GM18517 (cell line): ENCODE data around the gene REC114.
"Not testable (repeated sequence)": the region's sequence is repeated elsewhere in the genome, so short reads cannot be mapped to it uniquely, and the experiment has no call there.

Source experiments
- ATAC-seq: cut with Tn5 transposase; IDR thresholded peaks from one replicate; pipeline ENCODE4 v1.9.1; 2021; ENCODE audit warnings: mild to moderate bottlenecking, moderate library complexity; ENCODE audit not compliant: unreplicated experiment

Gene REC114

DNA sequence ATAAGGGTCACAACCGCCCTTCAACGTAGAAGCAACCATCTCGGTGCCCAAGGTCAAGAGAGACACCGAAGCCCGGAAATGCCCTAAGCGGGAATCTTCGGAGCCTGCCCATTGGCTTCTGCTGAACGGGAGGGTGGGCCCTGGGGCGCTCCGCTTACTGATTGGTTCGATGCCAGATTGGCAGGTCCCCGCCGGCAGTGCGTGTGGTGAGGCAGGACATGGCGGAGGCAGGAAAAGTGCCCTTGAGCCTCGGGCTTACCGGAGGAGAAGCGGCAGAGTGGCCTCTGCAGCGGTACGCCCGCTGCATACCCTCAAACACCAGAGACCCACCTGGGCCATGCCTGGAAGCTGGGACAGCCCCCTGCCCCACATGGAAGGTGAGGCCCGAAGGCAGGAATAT is at the start of gene REC114:
TSS of gene REC114 (plus strand) at position 197 of the 400 bp plus-strand sequence. CDS start at position 219, 22 bp downstream.
- no peak for ATAC-seq

DNA sequence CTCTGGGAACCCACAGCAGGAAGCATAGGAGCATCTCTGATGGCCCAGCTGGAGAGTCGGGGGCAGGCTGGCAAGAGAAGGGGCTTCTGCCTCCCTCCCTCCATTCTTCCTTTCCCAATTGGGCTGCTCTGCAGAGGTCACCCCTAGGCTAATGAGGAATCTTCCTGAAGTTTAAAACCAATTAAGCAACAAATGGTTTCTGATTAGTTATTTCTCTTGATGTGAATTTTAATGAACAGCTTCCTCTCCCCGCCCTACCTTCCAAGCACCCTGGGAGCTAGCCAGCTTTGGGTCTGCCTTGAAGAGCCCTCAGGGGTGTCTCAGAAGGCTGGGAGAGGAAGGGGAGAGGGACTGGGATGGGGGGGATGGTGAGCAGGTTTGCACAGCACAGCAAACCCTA is 49.6 kb upstream of the REC114 start:
- ATAC-seq, result no peak

DNA sequence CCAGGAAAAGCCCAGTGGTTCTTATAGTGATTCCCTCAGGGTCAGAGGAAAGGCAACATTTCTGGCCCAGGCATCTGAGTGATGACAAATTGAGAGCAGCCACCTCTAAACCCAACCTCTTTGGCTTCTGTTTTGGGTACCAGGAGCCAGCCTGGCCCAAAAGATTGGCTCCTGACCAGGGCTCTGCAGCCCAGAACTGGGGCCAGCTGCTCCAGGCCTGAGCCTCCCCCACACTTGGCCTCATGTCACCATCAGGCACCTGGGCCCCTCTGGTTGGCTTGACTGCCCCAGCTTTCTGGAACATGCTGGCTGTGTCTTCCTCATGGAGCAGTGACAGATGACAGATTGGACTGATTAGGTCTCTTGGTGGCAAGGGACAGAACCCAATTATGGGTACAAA is 48.2 kb upstream of the REC114 start:
- no peak for ATAC-seq

DNA sequence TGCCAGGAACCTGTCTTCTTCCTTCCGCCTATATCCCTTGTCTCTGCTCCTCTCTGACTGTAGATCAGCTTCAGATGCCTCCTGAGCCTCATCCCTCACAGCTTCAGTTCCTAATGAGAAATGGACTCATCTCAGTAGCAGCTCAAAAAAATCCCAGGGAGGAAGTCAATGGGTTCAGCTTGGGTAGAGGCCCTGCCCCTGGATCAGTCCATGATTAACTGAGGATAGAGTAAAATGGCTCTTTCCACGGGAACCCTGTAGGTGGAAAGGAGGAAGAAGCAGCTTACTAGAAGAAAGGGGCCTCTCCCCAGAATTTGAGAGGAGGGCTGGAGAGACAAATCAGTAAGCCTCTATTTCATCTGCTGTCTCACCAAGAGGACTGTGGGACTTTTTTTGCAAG is 47.3 kb upstream of the REC114 start:
- ATAC-seq, result no peak

DNA sequence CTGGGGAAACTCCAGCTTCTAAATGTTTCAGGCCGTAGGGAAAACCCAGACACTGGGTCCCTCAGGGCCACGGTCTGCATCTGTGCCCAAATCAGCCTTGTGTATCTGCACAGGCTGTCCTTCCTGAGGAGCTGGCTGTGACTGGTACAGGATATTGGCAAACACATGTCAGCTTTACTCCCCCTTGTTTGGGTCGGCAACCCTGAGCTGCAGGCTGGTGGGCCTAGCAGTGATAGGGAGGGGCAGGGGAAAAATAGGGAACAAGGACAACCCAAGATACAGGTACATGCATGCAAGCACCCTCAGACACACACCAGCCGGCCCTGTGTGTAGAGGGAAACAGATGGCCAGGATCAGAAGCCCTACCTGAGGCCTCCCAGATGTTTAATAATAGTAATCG is 45.5 kb upstream of the REC114 start:
- ATAC-seq, result no peak

GRCh38 chr15:73398861-73399260 is 44.1 kb upstream of the REC114 start:
- no peak for ATAC-seq

- ATAC-seq, result not testable (repeated sequence)
Observed at GRCh38 chr15:73400222-73400621, 42.7 kb upstream of the REC114 start.

- no peak for ATAC-seq
Observed at GRCh38 chr15:73403171-73403570, 39.8 kb upstream of the REC114 start.

- ATAC-seq, result no peak
Observed at GRCh38 chr15:73414876-73415275, 28.1 kb upstream of the REC114 start.

- no peak for ATAC-seq
Observed at GRCh38 chr15:73424506-73424905, 18.5 kb upstream of the REC114 start.

DNA sequence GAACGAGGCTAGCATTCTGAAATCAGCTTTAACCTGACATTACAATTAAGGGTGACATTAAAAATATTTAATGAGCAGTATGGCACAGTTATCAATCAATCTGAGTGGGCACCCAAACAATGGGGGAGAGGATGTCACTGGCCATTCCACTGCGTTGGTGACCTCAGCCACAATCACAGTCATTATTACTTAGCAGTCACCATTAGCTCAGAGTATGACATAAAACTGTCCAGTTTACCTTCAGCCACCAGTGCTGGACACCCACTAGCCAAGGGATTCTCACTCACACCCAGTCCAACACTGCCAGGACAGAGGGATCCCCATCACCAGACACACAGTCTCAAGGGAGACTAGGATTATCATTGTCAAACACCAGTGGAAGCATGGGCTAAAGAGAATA is 17.5 kb upstream of the REC114 start:
- ATAC-seq, result no peak

- ATAC-seq, result no peak
Observed at GRCh38 chr15:73426323-73426994, 16.5 kb upstream of the REC114 start.

GRCh38 chr15:73431329-73431728 is 11.6 kb upstream of the REC114 start:
- ATAC-seq, result not testable (repeated sequence)

DNA sequence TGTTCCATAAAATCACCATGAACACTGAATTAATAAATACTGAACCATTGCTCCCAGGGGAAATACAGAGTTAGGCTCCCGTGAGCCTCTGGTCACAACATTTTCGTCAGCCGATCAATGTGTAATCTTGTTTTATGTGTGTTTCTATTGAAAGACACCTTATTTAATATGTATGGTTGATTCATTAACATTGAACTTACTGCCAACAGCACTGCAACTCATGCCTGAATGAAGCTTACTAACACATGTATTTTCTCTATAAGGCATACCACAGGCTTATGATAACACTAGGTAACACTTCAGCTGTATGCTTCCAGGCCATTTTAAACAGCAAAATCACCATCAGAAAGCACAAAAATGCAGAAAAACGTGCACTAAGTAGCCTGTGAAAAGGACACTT is 9.1 kb upstream of the REC114 start:
- no peak for ATAC-seq

DNA sequence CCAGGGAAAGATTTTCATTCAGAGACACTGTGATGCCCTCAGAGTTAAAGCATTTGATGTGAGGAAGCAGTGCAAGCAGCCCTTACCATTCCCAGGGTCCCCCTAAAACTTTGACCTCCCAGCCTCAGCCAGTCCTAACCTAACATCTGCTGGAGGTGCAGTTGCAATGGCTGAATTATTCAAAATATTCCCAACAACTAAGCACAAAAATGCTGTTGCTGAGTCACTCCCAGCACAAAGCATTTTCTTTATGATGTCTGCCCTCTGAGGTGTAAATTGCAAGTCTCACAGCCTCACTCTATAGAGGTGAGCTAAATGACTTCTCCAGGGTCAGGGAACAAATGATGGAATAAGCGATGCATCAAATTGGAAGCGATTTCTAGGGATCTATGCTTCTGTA is 6.4 kb upstream of the REC114 start:
- no peak for ATAC-seq

DNA sequence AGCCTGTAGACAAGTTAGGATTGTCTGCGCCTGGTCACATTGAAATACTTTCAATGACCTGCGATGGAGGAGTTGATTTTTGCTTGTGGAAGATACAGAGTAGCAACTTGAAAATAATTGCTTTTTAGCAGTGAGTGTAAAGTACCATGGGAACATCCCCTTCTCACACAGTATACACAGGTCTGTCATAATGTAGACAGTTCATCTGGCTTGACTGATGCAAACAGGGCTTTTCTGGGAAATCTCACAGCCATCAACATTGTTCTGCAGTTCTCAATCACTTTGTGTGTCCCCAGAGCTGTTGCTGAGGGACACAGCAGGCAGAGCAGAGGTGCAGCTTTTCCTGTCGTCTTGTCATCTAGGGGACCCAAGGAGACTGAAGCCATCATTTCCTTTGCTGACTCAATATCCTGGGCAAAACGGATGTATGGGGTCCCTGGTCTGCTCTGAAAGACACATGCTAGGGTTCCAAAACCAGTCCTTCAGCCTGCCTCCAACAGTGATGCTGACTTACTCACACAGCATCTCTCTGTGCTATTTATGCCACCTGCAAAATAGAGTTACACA is 5.3 kb upstream of the REC114 start:
- no peak for ATAC-seq

GRCh38 chr15:73438651-73439050 is 4.3 kb upstream of the REC114 start:
- no peak for ATAC-seq

GRCh38 chr15:73440571-73440970 is 2.4 kb upstream of the REC114 start:
- ATAC-seq, result no peak

DNA sequence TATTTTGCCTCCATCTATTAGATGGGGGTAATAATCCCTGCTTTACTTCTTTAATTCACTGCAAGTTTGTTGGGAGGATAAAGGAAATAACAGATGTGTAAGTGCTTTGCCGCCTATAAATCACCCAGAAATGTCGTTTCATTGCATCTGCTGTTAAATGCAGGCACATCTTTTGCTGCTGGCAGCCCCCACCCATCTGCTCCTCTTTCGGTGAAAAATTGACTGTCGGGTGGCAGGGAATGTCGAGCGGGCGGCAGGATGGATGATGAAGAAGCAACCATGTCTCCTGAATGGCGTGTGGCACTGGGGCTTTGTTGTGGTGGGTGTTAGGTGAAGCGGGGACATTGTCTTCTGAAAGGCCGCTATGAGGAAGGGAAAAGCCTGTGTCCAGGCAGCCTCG is 543 bp upstream of the REC114 start:
- no peak for ATAC-seq

DNA sequence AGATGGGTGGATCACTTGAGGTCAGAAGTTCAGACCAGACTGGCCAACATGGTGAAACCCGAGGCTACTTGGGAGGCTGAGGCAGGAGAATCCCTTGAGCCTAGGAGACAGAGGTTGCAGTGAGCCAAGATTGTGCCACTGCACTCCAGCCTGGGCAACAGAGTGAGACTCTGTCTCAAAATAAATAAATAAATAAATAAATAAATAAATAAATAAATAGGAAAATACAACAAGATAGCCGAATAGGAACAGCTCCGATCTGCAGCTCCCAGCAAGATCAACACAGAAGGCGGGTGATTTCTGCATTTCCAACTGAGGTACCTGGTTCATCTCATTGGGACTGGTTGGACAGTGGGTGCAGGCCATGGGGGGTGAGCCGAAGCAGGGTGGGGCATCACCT is 4.5 kb downstream of the REC114 start:
- ATAC-seq, result not testable (repeated sequence)

DNA sequence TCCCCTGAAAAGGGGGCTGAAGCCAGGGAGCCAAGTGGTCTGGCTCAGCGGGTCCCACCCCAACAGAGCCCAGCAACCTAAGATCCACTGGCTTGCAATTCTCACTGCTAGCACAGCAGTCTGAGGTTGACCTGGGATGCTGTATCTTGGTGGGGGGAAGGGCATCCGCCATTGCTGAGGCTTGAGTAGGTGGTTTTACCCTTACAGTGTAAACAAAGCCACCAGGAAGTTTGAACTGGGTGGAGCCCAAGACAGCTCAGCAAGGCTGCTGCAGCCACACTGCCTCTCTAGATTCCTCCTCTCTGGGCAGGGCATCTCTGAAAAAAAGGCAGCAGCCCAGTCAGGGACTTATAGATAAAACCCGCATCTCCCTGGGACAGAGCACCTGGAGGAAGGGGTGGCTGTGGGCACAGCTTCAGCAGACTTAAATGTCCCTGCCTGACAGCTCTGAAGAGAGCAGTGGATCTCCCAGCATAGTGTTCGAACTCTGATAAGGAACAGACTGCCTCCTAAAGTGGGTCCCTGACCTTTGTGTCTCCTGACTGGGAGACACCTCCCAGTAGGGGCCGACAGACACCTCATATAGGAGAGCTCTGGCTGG is 5.3 kb downstream of the REC114 start:
- not testable (repeated sequence) for ATAC-seq

DNA sequence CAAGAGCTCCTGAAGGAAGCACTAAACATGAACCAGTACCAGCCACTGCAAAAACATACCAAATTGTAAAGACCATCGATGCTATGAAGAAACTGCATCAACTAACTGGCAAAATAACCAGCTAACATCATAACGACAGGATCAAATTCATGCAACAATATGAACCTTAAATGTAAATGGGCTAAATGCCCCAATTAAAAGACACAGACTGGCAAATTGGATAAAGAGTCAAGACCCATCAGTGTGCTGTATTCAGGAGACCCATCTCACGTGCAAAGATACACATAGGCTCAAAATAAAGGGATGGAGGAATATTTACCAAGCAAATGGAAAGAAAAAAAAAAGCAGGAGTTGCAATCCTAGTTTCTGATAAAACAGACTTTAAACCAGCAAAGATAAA is 7.0 kb downstream of the REC114 start:
- ATAC-seq, result not testable (repeated sequence)
